HUES48 (cell line): ENCODE data around the gene TSPAN16.
"Not testable (repeated sequence)": the region's sequence is repeated elsewhere in the genome, so short reads cannot be mapped to it uniquely, and the experiment has no call there.

Source experiments
- H3K27ac ChIP-seq: one replicate; pipeline ENCODE4 v1.7.0; 2013; ENCODE audit warnings: low read depth, low read length, inconsistent platforms
- H3K27me3 ChIP-seq: 2 replicates; pipeline ENCODE4 v1.6.1; 2013; ENCODE audit warnings: mild to moderate bottlenecking, low read length; ENCODE audit not compliant: control insufficient read depth, insufficient read depth
- H3K36me3 ChIP-seq: 2 replicates; pipeline ENCODE4 v1.6.1; 2013; ENCODE audit warnings: low read length; ENCODE audit not compliant: control insufficient read depth, insufficient read depth
- H3K4me1 ChIP-seq: 2 replicates; pipeline ENCODE4 v1.6.1; 2013; ENCODE audit warnings: mild to moderate bottlenecking, low read length; ENCODE audit not compliant: control insufficient read depth, insufficient read depth
- H3K4me3 ChIP-seq: 2 replicates; pipeline ENCODE4 v1.5.1; 2013; ENCODE audit warnings: mild to moderate bottlenecking, low read depth, low read length
- H3K9ac ChIP-seq: 2 replicates; pipeline ENCODE4 v1.6.1; 2013; ENCODE audit warnings: mild to moderate bottlenecking, low read depth, low read length, moderate library complexity
- H3K9me3 ChIP-seq: 2 replicates; pipeline ENCODE4 v1.6.1; 2013; ENCODE audit warnings: low read length; ENCODE audit not compliant: control insufficient read depth, insufficient read depth

The TSPAN16 gene

DNA sequence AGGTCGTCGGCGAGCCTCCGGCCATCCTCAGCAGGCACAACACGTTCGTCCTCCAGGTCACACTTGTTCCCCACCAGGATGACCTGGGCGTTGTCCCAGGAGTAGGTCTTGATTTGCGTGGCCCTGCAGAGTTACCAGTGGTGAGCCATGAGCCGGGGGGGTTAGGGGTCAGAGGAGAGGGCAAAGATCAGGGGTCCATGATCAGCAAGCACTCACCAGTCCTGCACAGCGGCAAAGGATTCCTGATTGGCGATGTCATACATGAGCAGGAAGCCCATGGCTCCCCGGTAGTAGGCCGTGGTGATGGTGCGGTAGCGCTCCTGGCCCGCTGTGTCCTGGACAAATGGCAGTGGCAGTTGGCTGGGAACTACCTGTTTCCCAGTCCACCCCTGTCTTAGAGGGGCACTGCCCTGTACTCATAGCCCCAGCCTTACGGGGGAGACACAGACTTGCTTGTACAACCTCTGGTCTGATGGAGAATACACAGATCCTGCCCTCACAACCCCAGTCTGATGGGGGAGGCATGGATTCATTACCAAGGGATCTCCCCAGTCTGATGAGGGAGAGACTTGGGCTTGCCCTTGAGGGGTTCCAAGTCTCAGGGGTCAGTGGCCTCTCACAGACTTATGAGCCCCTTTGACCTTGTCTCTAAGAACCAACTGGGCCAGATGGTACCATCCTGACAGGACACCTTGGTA lies 39.6 kb downstream of the TSPAN16 start:
- Histone ChIP-seq H3K9ac (no peak overlapping the region), H3K36me3 (peaks cover 15% of the 10 kb centered on the region), H3K4me1 (0 out of 2 replicates have a peak, but pooled peaks cover 2% of the 10 kb centered on the region), H3K27ac (no peak overlapping the region), H3K4me3 (no peak overlapping the region), H3K27me3 (no peaks in the 10 kb centered on the region), H3K9me3 (no peaks in the 10 kb centered on the region)

DNA sequence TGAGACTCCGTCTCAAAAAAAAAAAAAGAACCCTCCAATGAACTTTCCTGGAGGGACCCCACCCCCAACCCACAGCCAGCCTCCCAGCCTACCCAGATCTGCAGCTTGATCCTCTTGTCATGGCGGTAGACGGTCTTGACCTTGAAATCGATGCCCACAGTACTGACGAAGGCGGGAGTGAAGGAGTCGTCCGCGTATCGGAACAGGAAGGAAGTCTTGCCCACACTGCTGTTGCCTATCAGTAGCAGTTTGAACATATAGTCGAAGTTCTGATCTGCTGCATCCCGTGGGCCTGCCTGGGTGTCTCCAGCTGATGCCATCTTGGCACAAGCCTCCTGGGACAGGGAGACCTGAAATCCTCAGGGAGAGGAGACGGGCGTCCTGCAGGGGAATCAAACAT lies 41.1 kb downstream of the TSPAN16 start:
- Histone ChIP-seq H3K36me3 (peaks cover 19% of the 10 kb centered on the region), H3K4me1 (0 out of 2 replicates have a peak, but pooled peaks cover 2% of the 10 kb centered on the region), H3K4me3 (no peak overlapping the region), H3K27me3 (no peaks in the 10 kb centered on the region), H3K9ac (no peak overlapping the region), H3K27ac (no peak overlapping the region), H3K9me3 (no peaks in the 10 kb centered on the region)

DNA sequence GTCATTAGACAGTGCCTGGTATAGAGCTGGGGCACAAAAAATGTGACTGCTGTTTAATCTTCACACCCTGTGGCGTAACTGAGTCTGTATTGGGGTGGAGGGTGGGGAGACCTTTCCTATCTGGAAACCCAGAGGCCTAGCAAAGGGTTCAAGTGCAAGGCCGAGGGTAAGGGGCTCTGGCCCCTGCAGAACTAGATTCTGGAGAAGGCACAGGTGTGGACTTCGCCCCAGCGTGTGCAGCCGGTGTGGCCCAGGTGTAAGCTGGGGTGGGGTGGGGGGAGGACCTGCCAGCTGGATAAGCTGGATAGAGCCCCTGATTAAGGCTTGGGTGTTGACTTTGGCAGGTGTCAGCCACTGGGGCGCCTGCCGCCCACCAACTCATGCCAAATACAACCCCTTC lies 42.2 kb downstream of the TSPAN16 start:
- H3K27ac ChIP-seq = no peak overlapping the region
- 0 out of 2 replicates have a peak, but pooled peaks cover 2% of the 10 kb centered on the region for H3K4me1 ChIP-seq
- no peak overlapping the region for H3K9ac ChIP-seq
- no peaks in the 10 kb centered on the region for H3K27me3 ChIP-seq
- H3K9me3 ChIP-seq = no peaks in the 10 kb centered on the region
- peaks cover 17% of the 10 kb centered on the region for H3K36me3 ChIP-seq
- no peak overlapping the region for H3K4me3 ChIP-seq

DNA sequence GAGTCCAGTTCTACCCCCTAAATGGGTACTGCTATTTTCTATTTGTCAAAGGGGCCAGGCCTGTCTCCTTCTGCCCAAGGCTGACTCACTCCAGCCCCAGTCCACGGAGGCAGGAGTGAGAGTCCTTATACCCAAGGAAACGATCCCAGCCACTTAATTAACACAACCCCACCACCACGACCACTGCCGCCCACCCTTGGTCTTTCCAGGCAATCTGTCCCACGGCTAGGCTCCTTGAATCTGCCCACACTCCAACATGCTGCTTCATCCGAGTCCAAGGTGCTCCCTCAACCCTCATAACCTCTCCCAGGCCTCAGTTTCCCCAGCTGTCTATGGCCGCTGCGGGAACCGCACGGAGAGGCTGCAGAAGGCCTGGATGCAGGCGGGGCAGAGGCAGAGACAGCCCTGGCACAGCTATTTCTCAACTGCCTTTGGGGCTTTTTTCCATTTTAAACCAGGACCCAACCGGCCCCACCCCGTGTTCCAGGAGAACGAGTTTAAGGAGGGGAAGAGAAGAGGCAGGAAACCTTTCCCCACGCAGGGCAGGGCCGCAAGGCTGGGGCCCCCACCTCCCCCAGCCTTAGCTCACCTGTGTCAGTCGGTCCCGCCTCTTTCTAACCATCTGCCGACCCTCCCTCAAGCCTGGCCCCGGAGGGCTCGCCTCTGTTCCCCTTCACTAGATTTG lies 42.8 kb downstream of the TSPAN16 start:
- peak overlapping the region; percentile 73 for H3K4me3 ChIP-seq
- H3K27ac ChIP-seq = no peak overlapping the region
- 0 out of 2 replicates have a peak, but pooled peaks cover 2% of the 10 kb centered on the region for H3K4me1 ChIP-seq
- no peak overlapping the region for H3K9ac ChIP-seq
- no peaks in the 10 kb centered on the region for H3K9me3 ChIP-seq
- H3K27me3 ChIP-seq = no peaks in the 10 kb centered on the region
- peaks cover 17% of the 10 kb centered on the region for H3K36me3 ChIP-seq

DNA sequence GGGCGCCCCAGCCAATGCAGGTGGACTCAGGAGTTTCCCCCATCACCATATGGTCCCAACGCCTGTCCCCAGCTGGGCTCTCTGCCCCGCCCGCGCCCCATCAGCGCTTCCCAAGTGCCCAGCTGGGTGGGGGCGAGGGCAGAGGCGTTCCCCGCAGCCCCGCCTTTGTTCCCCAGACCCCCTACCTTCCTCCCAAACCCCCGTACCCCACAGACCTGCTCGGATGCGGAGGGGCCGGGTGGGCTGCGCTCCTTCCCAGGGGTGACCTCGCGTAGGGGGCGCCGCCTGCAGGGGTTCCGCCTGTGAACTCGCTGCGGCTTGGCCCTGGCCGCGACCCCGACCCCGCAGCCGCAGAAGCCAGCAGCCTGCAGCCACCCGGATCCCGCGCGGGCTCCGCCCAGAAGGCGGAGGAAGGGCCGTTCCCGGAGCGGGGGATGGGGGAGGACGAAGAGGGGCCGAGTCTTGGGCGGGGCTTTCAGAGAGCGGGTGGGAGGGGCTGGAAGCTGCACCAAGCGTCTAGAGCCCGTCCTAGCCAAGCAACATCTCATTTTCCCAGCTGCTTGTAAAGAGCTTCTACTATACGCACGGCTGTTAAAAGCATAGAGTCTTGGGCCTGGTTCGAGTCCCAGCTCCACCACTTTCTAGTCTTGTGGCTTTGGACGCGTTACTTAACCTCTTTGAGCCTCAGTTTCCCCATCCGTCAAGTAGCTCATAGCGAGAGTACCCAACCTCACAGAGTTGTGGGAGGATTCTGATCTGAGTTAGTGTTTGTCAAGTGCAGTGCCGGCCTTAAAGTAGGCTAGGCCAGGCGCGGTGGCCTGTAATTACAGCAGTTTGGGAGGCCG lies 43.5 kb downstream of the TSPAN16 start, which contains the start of gene RAB3D:
RAB3D (minus strand) TSS at position 404 of the 845 bp plus-strand sequence. CDS start 2,258 bp downstream, outside the sequence.
- H3K9ac ChIP-seq = no peak within 1 kb of the TSS
- peaks cover 17% of the 10 kb centered on the region for H3K36me3 ChIP-seq
- H3K27ac ChIP-seq = peak within 1 kb of the TSS; percentile 40
- peak within 1 kb of the TSS; percentile 73 for H3K4me3 ChIP-seq
- no peaks in the 10 kb centered on the region for H3K9me3 ChIP-seq
- no peaks in the 10 kb centered on the region for H3K27me3 ChIP-seq
- H3K4me1 ChIP-seq = 0 out of 2 replicates have a peak, but pooled peaks cover 2% of the 10 kb centered on the region

DNA sequence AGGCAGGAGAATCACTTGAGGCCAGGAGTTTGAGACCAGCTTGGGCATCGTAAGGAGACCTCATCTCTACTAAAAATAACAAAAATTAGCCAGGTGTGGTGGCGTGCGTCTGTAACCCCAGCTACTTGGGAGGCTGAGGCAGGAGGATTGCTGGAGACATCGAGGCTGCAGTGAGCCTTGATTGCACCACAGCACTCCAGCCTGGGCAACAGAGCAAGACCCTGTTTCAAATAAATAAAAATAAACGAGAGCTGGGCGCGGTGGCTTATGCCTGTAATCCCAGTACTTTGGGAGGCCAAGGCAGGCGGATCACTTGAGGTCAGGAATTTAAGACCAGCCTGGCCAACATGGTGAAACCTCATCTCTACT lies 44.1 kb downstream of the TSPAN16 start:
- H3K27me3 ChIP-seq, H3K9ac ChIP-seq, H3K9me3 ChIP-seq, H3K27ac ChIP-seq, H3K4me1 ChIP-seq, H3K4me3 ChIP-seq: not testable (repeated sequence)
- H3K36me3 ChIP-seq = peaks cover 15% of the 10 kb centered on the region

DNA sequence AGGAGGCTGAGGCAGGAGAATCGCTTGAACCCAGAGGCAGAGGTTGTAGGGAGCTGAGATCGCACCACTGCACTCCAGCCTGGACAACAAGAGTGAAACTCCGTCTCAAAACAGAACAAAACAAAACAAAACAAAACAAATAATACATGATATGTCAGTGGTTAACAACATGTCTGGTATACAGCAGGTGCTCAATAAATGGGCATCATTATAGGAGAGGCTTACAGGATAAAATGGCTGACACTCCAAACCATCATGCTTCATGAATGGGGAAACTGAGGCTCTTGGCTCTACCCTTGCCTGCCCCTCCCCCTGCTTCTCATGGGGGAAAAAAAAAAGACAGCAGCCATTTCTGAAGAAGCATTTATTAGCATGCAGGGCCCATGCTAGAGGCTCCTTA lies 46.5 kb downstream of the TSPAN16 start:
- Histone ChIP-seq H3K9me3 (no peaks in the 10 kb centered on the region), H3K4me1 (0 out of 2 replicates have a peak, but pooled peaks cover 2% of the 10 kb centered on the region), H3K9ac (no peak overlapping the region), H3K27me3 (no peaks in the 10 kb centered on the region), H3K36me3 (peaks cover 6% of the 10 kb centered on the region; the same call in 1 of the 2 replicates), H3K4me3 (no peak overlapping the region), H3K27ac (no peak overlapping the region)

DNA sequence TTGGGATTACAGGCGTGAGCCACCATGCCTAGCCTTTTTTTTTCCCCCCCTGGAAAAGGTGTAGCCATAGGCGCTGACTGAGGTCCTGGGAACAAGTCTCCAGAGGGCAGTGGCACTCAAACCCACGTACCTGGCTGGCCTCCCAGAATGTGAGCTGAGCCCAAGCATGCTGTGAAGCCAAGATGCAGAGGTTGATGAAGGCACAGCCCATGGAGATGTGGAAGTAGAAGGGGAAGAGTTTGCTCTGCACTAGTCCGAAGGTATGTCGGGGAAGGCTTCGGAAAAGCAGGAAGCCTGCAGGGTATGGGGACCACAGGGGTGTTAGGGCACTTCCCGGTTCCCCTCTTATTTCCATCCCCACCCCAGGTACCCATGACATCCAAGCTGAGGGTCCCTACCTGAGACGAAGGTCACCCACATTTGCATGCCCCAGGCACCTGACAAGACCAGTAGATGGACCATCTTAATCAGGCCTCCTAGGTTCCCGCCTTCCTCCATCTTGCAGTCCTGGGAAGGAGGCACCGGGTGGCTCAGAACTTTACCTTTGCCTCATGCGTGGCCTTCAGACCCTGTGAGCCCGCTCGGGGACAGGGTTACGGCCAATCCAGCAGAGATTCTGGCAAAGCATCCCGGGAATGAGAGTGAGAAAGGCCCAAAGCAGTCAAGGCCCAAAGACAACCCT lies 49.3 kb downstream of the TSPAN16 start:
- H3K9ac ChIP-seq = no peak overlapping the region; the same call in 1 of the 2 replicates
- no peaks in the 10 kb centered on the region; the same call in 1 of the 2 replicates for H3K9me3 ChIP-seq
- H3K4me1 ChIP-seq = no peaks in the 10 kb centered on the region
- H3K4me3 ChIP-seq = peak overlapping the region; percentile 97
- no peak overlapping the region for H3K27ac ChIP-seq
- H3K27me3 ChIP-seq = no peaks in the 10 kb centered on the region
- H3K36me3 ChIP-seq = peaks cover 6% of the 10 kb centered on the region; the same call in 1 of the 2 replicates

DNA sequence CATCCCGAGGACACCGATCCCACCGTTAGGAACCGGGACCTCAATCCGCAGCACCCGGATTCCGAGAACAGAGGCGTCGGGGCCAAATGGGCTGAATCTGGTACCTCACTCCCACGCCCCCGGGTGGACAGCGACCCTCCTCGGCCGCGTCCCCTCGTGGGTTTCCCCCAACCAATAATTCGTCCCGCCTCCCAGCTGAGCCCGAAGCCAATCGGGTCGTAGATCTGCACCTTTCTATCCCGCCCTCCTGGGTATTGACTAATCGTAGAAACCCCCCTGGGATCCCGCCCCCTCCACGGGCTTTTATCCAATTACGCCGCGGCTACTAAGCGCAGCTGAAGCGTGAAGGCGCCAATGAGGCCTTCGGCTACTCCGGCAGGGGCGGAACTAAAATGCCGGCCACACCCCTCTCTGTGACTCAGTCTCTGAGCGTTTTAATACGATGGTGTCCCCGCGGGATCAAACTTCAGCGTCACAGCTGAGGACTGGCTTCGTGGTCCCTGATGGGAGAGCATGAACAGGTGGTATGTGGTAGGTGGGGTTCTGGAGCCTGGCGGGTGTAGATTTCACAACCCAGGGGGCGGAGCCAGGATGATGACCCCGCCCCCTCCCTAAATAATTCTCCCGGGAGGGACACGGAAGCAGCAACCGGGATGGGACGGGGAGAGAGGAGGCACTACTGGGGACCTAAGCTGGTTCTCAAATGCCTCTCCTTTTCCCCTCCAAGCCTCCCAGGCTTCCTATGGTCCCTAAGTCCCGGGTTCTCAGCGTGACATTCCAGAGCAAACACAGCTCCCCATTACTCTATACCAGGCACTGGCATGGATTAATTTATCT lies 50.4 kb downstream of the TSPAN16 start, which contains the start of the genes CCDC159 and TMEM205:
CCDC159 (plus strand) TSS at position 416 of the 837 bp plus-strand sequence; CDS start at position 504, 88 bp downstream.
TMEM205 (minus strand) TSS at position 165 of the 837 bp plus-strand sequence. CDS start 649 bp downstream, outside the sequence.
- H3K9ac ChIP-seq = peak within 1 kb of the TSS; percentile 67
- peak within 1 kb of the TSS; percentile 23 for H3K27ac ChIP-seq
- no peaks in the 10 kb centered on the region; the same call in 1 of the 2 replicates for H3K9me3 ChIP-seq
- H3K4me3 ChIP-seq = peak within 1 kb of the TSS; percentile 97
- peaks cover 6% of the 10 kb centered on the region; the same call in 1 of the 2 replicates for H3K36me3 ChIP-seq
- H3K4me1 ChIP-seq = no peaks in the 10 kb centered on the region
- no peaks in the 10 kb centered on the region for H3K27me3 ChIP-seq
